ENCODE data around the gene NPFFR1.

NPFFR1 gene

GRCh38 chr10:70289739-70290138 is 5.9 kb upstream of the NPFFR1 start:
- DNase-seq, result no peak

GRCh38 chr10:70286616-70287015 is 2.8 kb upstream of the NPFFR1 start:
- DNase-seq, result no peak

GRCh38 chr10:70285476-70285831 is 1.6 kb upstream of the NPFFR1 start:
- no peak for DNase-seq

GRCh38 chr10:70284542-70285475 is 1.0 kb upstream of the NPFFR1 start:
- no peak for DNase-seq

- DNase-seq, result no peak
These were observed 746 bp downstream of the NPFFR1 start for GRCh38 chr10:70283071-70283444.

GRCh38 chr10:70281609-70282008 is 2.2 kb downstream of the NPFFR1 start:
- DNase-seq, result no peak

- no peak for DNase-seq
These were observed 3.7 kb downstream of the NPFFR1 start for GRCh38 chr10:70280099-70280498.

GRCh38 chr10:70277396-70278030 is 6.3 kb downstream of the NPFFR1 start:
- DNase-seq, result no peak

- DNase-seq, result peak in 26 of 56 donors; percentile 11 to 75 (median 26)
These were observed 9.2 kb downstream of the NPFFR1 start for GRCh38 chr10:70274643-70275042.

GRCh38 chr10:70272925-70273316 is 10.9 kb downstream of the NPFFR1 start:
- no peak for DNase-seq

- DNase-seq, result peak in 5 of 56 donors; percentile 7 to 29 (median 20)
These were observed 11.5 kb downstream of the NPFFR1 start for GRCh38 chr10:70271996-70272924.

GRCh38 chr10:70270952-70271351 is 12.9 kb downstream of the NPFFR1 start:
- DNase-seq, result no peak

GRCh38 chr10:70269741-70270140 is 14.1 kb downstream of the NPFFR1 start:
- no peak for DNase-seq

GRCh38 chr10:70268376-70268775 is 15.4 kb downstream of the NPFFR1 start:
- no peak for DNase-seq

- no peak for DNase-seq
These were observed 16.5 kb downstream of the NPFFR1 start for GRCh38 chr10:70267161-70267933.

- DNase-seq, result no peak
These were observed 17.1 kb downstream of the NPFFR1 start for GRCh38 chr10:70266701-70267100.

GRCh38 chr10:70266056-70266455 is 17.7 kb downstream of the NPFFR1 start:
- DNase-seq, result no peak

GRCh38 chr10:70265032-70265689 is 18.6 kb downstream of the NPFFR1 start:
- DNase-seq, result peak in 5 of 56 donors; percentile 11 to 37 (median 26)

- no peak for DNase-seq
These were observed 23.1 kb downstream of the NPFFR1 start for GRCh38 chr10:70260734-70261133.

GRCh38 chr10:70260259-70260658 is 23.5 kb downstream of the NPFFR1 start:
- no peak for DNase-seq

Data from amygdala (tissue), 56 donors.